ENCODE measurements around the gene AGAP1. TPM values are rescaled to one million over a fixed set of nuclear protein-coding genes. Genes with fewer than 3 reads are reported as not detected.
A peak's percentile ranks its signal among the peaks of the same experiment; 100 is the strongest.

Gene AGAP1
- total RNA-seq, 6 experiments from 2014 or later, result 8.1 to 11.2 (median 9.8) TPM

DNA sequence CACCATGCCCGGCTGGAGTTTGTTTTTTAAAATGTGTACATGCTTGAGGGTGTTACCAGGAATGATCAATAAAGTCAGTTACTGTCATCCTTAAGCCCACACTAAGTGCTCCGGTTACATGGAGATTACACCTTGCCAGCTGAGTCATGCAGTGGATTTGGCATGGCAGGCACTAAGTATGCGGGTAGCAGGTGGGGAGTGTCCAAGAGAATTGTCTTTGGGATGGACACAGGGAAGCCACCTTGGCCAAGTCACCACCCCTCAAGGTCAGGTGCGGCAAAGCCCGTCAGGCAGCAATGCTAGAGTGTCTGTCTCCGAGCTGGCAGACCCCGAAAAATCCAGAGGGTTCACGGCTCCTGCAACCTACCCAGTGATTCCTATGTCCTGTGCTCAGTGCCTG is 619.6 kb downstream of the AGAP1 start:
- WGBS (ENCODE audit: insufficient coverage, low coverage, low lambda C conversion rate, missing lambda C conversion rate), result 88% methylated on average over 4 of the region's 8 CpGs
- TF ChIP-seq CTCF (IDR thresholded peaks at IDR 0.05) (no peak), POLR2A (IDR thresholded peaks at IDR 0.05) (no peak)
- intact Hi-C loops (cut with DNase I), result no loop called here
- no peaks in the 10 kb centered on the region for H3K9me3 ChIP-seq
- no peaks in the 10 kb centered on the region for H3K36me3 ChIP-seq
- ATAC-seq (no peak), DNase-seq (peak in 1 of 3 donors; percentile 21)
- no peaks in the 10 kb centered on the region for H3K27me3 ChIP-seq
- no peak overlapping the region for H3K27ac ChIP-seq
- no peak overlapping the region for H3K4me3 ChIP-seq
- H3K4me1 ChIP-seq, result no peaks in the 10 kb centered on the region

- intact Hi-C loops (cut with DNase I), result no loop called here
- no peak for TF ChIP-seq POLR2A (IDR thresholded peaks at IDR 0.05)
- TF ChIP-seq CTCF (IDR thresholded peaks at IDR 0.05), result no peak
- 93% methylated on average over 10 of the region's 13 CpGs for WGBS (ENCODE audit: insufficient coverage, low coverage, low lambda C conversion rate, missing lambda C conversion rate)
Observed at GRCh38 chr2:236113948-236114347, 620.1 kb downstream of the AGAP1 start.

GRCh38 chr2:236114959-236115358 is 621.1 kb downstream of the AGAP1 start:
- no peak overlapping the region for H3K4me3 ChIP-seq
- no peak overlapping the region for H3K27ac ChIP-seq
- no peak for TF ChIP-seq POLR2A (IDR thresholded peaks at IDR 0.05)
- TF ChIP-seq CTCF (IDR thresholded peaks at IDR 0.05), result no peak
- no peaks in the 10 kb centered on the region for H3K4me1 ChIP-seq
- DNase-seq (peak in 1 of 3 donors; percentile 24), ATAC-seq (no peak)
- H3K9me3 ChIP-seq, result no peaks in the 10 kb centered on the region
- 83% methylated on average over 12 of the region's 15 CpGs for WGBS (ENCODE audit: insufficient coverage, low coverage, low lambda C conversion rate, missing lambda C conversion rate)
- no peaks in the 10 kb centered on the region for H3K36me3 ChIP-seq
- H3K27me3 ChIP-seq, result no peaks in the 10 kb centered on the region
- intact Hi-C loops (cut with DNase I), result no loop called here

More at GRCh38 chr2:236113948-236114347, 620.1 kb downstream of the AGAP1 start:
- H3K27ac ChIP-seq, result no peak overlapping the region
- no peaks in the 10 kb centered on the region for H3K9me3 ChIP-seq
- H3K27me3 ChIP-seq, result no peaks in the 10 kb centered on the region
- no peaks in the 10 kb centered on the region for H3K36me3 ChIP-seq
- no peaks in the 10 kb centered on the region for H3K4me1 ChIP-seq
- peak in 1 of 3 donors; percentile 16 for DNase-seq
- H3K4me3 ChIP-seq, result no peak overlapping the region
- no peak for ATAC-seq

- no peaks in the 10 kb centered on the region for H3K4me1 ChIP-seq
- H3K27ac ChIP-seq, result no peak overlapping the region
- H3K9me3 ChIP-seq, result no peaks in the 10 kb centered on the region
- 86% methylated on average over 10 of the region's 10 CpGs for WGBS (ENCODE audit: insufficient coverage, low coverage, low lambda C conversion rate, missing lambda C conversion rate)
- no peak for ATAC-seq
- intact Hi-C loops (cut with DNase I), result no loop called here
- H3K36me3 ChIP-seq, result no peaks in the 10 kb centered on the region
- no peaks in the 10 kb centered on the region for H3K27me3 ChIP-seq
- DNase-seq, result peak in 1 of 3 donors; percentile 3
- no peak for TF ChIP-seq POLR2A (IDR thresholded peaks at IDR 0.05)
- TF ChIP-seq CTCF (IDR thresholded peaks at IDR 0.05), result no peak
- H3K4me3 ChIP-seq, result no peak overlapping the region
Observed at GRCh38 chr2:236117401-236117800, 623.6 kb downstream of the AGAP1 start.

DNA sequence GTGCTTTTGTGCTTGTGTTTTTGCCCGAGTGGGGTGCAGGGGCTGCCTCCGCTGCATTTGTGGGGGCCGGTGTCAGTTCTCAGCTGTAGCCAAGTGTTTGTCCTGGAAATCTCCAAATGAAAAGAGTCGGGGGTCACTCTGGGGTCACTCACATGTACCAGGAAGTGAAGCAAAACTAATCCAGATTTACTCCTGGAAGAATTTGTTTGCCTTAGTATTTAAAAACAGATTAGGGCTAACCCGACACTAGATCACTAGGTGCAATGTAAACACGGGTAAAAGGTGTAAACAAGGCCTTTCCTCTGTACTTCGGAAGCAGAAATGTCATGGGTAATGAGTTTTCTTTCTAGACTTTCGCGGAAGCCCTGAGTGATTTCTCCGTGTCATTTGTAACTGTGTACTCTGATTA is 624.0 kb downstream of the AGAP1 start:
- DNase-seq, result peak in 1 of 3 donors; percentile 7
- no peak for TF ChIP-seq CTCF (IDR thresholded peaks at IDR 0.05)
- H3K9me3 ChIP-seq, result no peaks in the 10 kb centered on the region
- H3K4me1 ChIP-seq, result no peaks in the 10 kb centered on the region
- WGBS (ENCODE audit: insufficient coverage, low coverage, low lambda C conversion rate, missing lambda C conversion rate), result 44% methylated on average over 10 of the region's 10 CpGs
- H3K27me3 ChIP-seq, result no peaks in the 10 kb centered on the region
- no peak overlapping the region for H3K27ac ChIP-seq
- no peak overlapping the region for H3K4me3 ChIP-seq
- ATAC-seq, result peak in 1 of 4 donors; percentile 62
- intact Hi-C loops (cut with DNase I), result no loop called here
- H3K36me3 ChIP-seq, result no peaks in the 10 kb centered on the region

Measured in right lobe of liver (tissue), 6 donors.